Vagina (tissue), 2 donors: ENCODE measurements around the gene FXN. TPM values are rescaled to one million over a fixed set of nuclear protein-coding genes. Genes with fewer than 3 reads are reported as not detected.
A peak's percentile ranks its signal among the peaks of the same experiment; 100 is the strongest.

Experiments
- DNase-seq, 2 donors: peaks; one replicate each; pipeline ENCODE4 v3.0.0-alpha.2; 2017; ENCODE audit errors: extremely low spot score in 2 of 2
- H3K27ac ChIP-seq: fragments of 200-600 bp; sonication (generic); one replicate; pipeline ENCODE4 v1.5.1; 2019
- H3K27me3 ChIP-seq: fragments of 200-600 bp; sonication (generic); one replicate; pipeline ENCODE4 v1.5.1; 2019
- H3K36me3 ChIP-seq, 2 donors: fragments of 200-600 bp; sonication (generic); one replicate each; pipeline ENCODE4 v1.5.1; 2017 to 2019
- H3K4me1 ChIP-seq: fragments of 200-600 bp; sonication (generic); one replicate; pipeline ENCODE4 v1.5.1; 2019
- H3K4me3 ChIP-seq, 2 donors: fragments of 200-600 bp; sonication (generic); 1 replicate in 1 of 2; 2 replicates in 1 of 2; pipeline ENCODE4 v1.5.1; 2016 to 2019
- H3K9me3 ChIP-seq: fragments of 200-600 bp; sonication (generic); one replicate; pipeline ENCODE4 v1.5.1; 2019
- POLR2A ChIP-seq, 2 donors: fragments of 450-650 bp; IDR thresholded peaks; one replicate each; pipeline ENCODE4 v1.6.1; 2017; ENCODE audit warnings: antibody characterized with exemption in 2 of 2, mild to moderate bottlenecking in 2 of 2, moderate library complexity in 2 of 2
- POLR2AphosphoS5 ChIP-seq, 2 donors: sonication (generic); formaldehyde crosslinking; IDR thresholded peaks; one replicate each; pipeline ENCODE4 v1.9.0; 2017; ENCODE audit warnings: antibody characterized with exemption in 2 of 2, mild to moderate bottlenecking in 2 of 2, low read depth in 1 of 2; ENCODE audit not compliant: insufficient read depth in 1 of 2
- intact Hi-C: fragments of 100-400 bp; cut with DNase I; formaldehyde crosslinking; loops from one replicate; pipeline ENCODE4 v1.15.1; 2023
- total RNA-seq: library from RNA; depleted of rRNA; stranded (reverse); fragments of >200 nt; gene quantifications from one replicate; pipeline ENCODE4 v1.2.3, GENCODE V29; 2016
- TF ChIP-seq, protein P1 (sequence below), 3 experiments: fragments of 450-650 bp in 2 of 3; fragments of 200-600 bp in 1 of 3; sonication (generic) in 1 of 3; IDR thresholded peaks; one replicate each; pipeline ENCODE4 v1.5.1; 2017 to 2019; ENCODE audit warnings: antibody characterized with exemption in 3 of 3, mild to moderate bottlenecking in 2 of 3, moderate library complexity in 2 of 3

Gene FXN
- total RNA-seq, 1 donor from 2014 or later = 11.8 TPM

DNA sequence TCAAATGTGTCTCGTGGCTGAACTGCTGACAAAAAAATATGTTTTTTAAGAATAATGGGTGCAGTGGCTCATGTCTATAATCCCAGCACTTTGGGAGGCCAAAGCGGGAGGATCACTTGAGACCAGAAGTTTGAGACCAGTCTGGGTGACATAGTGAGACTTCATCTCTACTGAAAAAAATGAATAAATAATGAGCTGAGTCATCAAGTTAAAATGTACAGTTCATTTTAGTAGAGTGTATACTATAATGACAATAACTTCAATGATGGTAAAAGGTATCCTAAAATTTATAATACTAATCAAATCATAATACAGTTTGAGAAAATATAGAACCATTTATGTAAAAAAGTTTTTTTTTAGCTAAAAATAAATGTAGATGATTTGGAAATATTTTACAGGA is 100.6 kb downstream of the FXN start:
- Histone ChIP-seq H3K4me3 (no peak overlapping the region), H3K27ac (no peak overlapping the region)
- intact Hi-C loops = no loop called here

DNA sequence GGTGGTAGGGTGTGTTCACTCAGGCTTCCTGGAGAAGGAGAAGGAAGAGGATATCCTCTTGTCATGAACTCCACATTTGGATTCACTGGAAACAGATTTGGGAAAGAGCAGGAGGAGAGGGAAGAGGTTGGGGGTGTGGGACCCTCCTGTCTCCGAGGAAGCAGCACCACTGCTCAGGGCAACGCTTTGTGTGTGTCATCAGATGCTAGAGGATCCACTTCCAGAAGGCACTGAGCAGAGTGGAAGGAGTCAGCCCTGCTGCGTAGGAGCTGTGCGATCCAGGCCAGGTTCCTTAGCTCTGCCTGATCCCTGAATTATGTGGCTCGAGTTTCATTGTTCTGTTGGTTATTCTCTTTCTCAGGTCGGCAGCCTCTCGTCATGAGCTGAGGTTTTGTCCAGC is 101.2 kb downstream of the FXN start:
- Histone ChIP-seq H3K27ac (no peak overlapping the region), H3K36me3 (no peaks in the 10 kb centered on the region), H3K4me1 (peaks cover 8% of the 10 kb centered on the region), H3K9me3 (no peaks in the 10 kb centered on the region), H3K27me3 (no peaks in the 10 kb centered on the region), H3K4me3 (no peak overlapping the region)
- intact Hi-C loops = no loop called here
- peak in 1 of 2 donors; percentile 58 for DNase-seq
- TF ChIP-seq, protein P1, sequence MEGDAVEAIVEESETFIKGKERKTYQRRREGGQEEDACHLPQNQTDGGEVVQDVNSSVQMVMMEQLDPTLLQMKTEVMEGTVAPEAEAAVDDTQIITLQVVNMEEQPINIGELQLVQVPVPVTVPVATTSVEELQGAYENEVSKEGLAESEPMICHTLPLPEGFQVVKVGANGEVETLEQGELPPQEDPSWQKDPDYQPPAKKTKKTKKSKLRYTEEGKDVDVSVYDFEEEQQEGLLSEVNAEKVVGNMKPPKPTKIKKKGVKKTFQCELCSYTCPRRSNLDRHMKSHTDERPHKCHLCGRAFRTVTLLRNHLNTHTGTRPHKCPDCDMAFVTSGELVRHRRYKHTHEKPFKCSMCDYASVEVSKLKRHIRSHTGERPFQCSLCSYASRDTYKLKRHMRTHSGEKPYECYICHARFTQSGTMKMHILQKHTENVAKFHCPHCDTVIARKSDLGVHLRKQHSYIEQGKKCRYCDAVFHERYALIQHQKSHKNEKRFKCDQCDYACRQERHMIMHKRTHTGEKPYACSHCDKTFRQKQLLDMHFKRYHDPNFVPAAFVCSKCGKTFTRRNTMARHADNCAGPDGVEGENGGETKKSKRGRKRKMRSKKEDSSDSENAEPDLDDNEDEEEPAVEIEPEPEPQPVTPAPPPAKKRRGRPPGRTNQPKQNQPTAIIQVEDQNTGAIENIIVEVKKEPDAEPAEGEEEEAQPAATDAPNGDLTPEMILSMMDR (IDR thresholded peaks at IDR 0.05) = no peak
- TF ChIP-seq POLR2A (IDR thresholded peaks at IDR 0.05) (no peak), POLR2AphosphoS5 (IDR thresholded peaks at IDR 0.05; ENCODE audit: insufficient read depth in 1 of 2, low read depth in 1 of 2) (no peak)

More for the DNA sequence above, 100.6 kb downstream of the FXN start:
- Histone ChIP-seq H3K4me1 (peaks cover 12% of the 10 kb centered on the region), H3K27me3 (no peaks in the 10 kb centered on the region), H3K9me3 (no peaks in the 10 kb centered on the region), H3K36me3 (no peaks in the 10 kb centered on the region)
- DNase-seq = no peak
- TF ChIP-seq POLR2A (IDR thresholded peaks at IDR 0.05) (no peak), POLR2AphosphoS5 (IDR thresholded peaks at IDR 0.05; ENCODE audit: insufficient read depth in 1 of 2, low read depth in 1 of 2) (no peak)
- TF ChIP-seq, protein P1 (IDR thresholded peaks at IDR 0.05) = no peak

DNA sequence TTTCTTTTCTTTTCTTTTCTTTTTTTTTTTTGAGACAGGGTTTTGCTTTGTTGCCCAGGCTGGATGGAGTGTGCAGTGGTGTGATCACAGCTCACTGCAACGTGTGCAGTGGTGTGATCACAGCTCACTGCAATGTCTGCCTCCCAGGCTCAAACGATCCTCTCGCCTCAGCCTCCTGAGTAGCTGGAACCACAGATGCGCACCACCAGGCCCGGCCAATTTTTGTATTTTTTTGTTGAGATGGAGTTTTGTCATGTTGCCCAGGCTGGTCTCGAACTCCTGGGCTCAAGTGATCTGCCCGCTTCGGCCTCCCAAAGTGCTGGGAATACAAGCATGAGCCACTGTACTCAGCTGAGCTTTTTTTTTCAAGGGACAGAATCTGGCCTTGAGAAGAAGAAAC is 101.8 kb downstream of the FXN start:
- TF ChIP-seq POLR2A (IDR thresholded peaks at IDR 0.05) = no peak
- TF ChIP-seq POLR2AphosphoS5 (IDR thresholded peaks at IDR 0.05; ENCODE audit: insufficient read depth in 1 of 2, low read depth in 1 of 2) = no peak
- TF ChIP-seq, protein P1 (IDR thresholded peaks at IDR 0.05) = no peak
- intact Hi-C loops = no loop called here
- Histone ChIP-seq H3K4me3 (no peak overlapping the region), H3K27me3 (no peaks in the 10 kb centered on the region), H3K4me1 (peaks cover 3% of the 10 kb centered on the region), H3K27ac (no peak overlapping the region), H3K36me3 (no peaks in the 10 kb centered on the region), H3K9me3 (no peaks in the 10 kb centered on the region)
- peak in 1 of 2 donors; percentile 64 for DNase-seq

DNA sequence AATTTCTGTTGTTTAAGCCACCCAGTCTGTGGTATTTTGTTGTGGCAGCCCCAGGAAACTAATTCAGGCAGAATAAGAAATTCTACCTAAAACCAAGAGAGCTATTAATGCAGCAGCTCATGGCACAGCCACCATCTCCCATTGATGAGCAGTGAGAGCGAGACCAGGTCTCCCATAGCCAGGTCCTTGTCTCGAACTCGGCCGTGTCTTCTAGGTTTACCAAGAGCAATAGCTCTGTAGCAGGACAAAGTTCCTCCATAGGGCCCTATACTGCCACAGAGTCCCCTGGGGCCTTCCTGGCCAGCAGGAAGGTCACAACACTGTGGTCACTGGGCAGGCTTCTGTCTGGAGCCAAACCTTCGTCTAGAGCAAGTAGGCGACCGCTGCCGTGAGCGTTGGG is 104.0 kb downstream of the FXN start:
- TF ChIP-seq POLR2A (IDR thresholded peaks at IDR 0.05) = no peak
- TF ChIP-seq POLR2AphosphoS5 (IDR thresholded peaks at IDR 0.05; ENCODE audit: insufficient read depth in 1 of 2, low read depth in 1 of 2) = no peak
- TF ChIP-seq, protein P1 (IDR thresholded peaks at IDR 0.05) = no peak
- Histone ChIP-seq H3K36me3 (no peaks in the 10 kb centered on the region), H3K27me3 (no peaks in the 10 kb centered on the region), H3K27ac (no peak overlapping the region), H3K9me3 (no peaks in the 10 kb centered on the region), H3K4me3 (no peak overlapping the region), H3K4me1 (peaks cover 5% of the 10 kb centered on the region)
- intact Hi-C loops = no loop called here
- DNase-seq = peak in 1 of 2 donors; percentile 37

DNA sequence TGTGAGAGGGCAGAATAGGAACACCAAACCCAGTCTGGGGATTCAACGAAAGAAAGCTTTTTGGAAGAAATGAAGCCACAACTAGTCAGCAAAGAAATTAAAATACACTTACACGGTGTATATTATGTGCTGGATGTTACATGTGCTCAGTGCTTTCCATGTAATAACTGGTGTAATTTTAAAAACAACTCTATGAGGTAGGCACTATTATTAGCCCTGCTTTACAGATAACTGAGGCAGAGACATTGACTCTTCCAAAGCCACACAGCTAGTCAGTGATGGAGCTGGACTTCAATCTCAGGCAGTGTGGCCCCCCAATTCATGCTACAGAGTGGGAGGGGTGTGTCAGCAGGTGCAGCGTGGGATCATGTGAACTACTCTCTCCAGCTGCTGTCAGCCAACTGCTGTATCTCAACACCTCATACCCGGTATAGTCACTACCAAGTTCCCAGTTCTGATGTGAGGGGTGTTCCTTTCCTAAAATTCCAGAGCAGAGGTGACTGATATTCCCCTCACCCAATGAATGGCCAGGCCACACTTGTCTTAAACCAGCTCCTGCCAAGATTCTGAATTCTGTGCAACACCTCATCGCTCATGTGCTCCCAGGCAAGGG is 104.7 kb downstream of the FXN start:
- Histone ChIP-seq H3K27me3 (no peaks in the 10 kb centered on the region), H3K4me3 (no peak overlapping the region), H3K9me3 (no peaks in the 10 kb centered on the region), H3K36me3 (no peaks in the 10 kb centered on the region), H3K27ac (no peak overlapping the region), H3K4me1 (peaks cover 7% of the 10 kb centered on the region)
- TF ChIP-seq POLR2AphosphoS5 (IDR thresholded peaks at IDR 0.05; ENCODE audit: insufficient read depth in 1 of 2, low read depth in 1 of 2) = no peak
- TF ChIP-seq POLR2A (IDR thresholded peaks at IDR 0.05) = no peak
- TF ChIP-seq, protein P1 (IDR thresholded peaks at IDR 0.05) = no peak
- intact Hi-C loops = no loop called here
- peak in 1 of 2 donors; percentile 14 for DNase-seq
